GM18873 (cell line): ENCODE results near the gene SCGN.

ENCODE experiments used
- ATAC-seq: cut with Tn5 transposase; IDR thresholded peaks from one replicate; pipeline ENCODE4 v1.9.1; 2021; ENCODE audit warnings: mild to moderate bottlenecking, moderate library complexity, moderate number of reproducible peaks; ENCODE audit not compliant: unreplicated experiment, low FRiP score

SCGN gene

GRCh38 chr6:25639653-25640052, 12.4 kb upstream of the SCGN start:
- no peak for ATAC-seq

- ATAC-seq: no peak
Observed at GRCh38 chr6:25640446-25640845, 11.6 kb upstream of the SCGN start.

GRCh38 chr6:25640891-25641290, 11.1 kb upstream of the SCGN start:
- no peak for ATAC-seq

- ATAC-seq: no peak
Observed at GRCh38 chr6:25641377-25641776, 10.6 kb upstream of the SCGN start.

GRCh38 chr6:25641940-25642666, 9.9 kb upstream of the SCGN start:
- no peak for ATAC-seq

- no peak for ATAC-seq
Observed at GRCh38 chr6:25642667-25643328, 9.2 kb upstream of the SCGN start.

GRCh38 chr6:25645916-25646315, 6.1 kb upstream of the SCGN start:
- no peak for ATAC-seq

GRCh38 chr6:25649611-25650010, 2.4 kb upstream of the SCGN start:
- ATAC-seq: no peak

- ATAC-seq: no peak
Observed at GRCh38 chr6:25655723-25656122, 3.7 kb downstream of the SCGN start.

GRCh38 chr6:25659633-25660368, 7.8 kb downstream of the SCGN start:
- no peak for ATAC-seq

GRCh38 chr6:25660512-25660911, 8.5 kb downstream of the SCGN start:
- ATAC-seq: no peak

GRCh38 chr6:25661129-25661779, 9.2 kb downstream of the SCGN start:
- no peak for ATAC-seq

- ATAC-seq: no peak
Observed at GRCh38 chr6:25665455-25665854, 13.4 kb downstream of the SCGN start.

GRCh38 chr6:25669413-25669812, 17.4 kb downstream of the SCGN start:
- no peak for ATAC-seq

- no peak for ATAC-seq
Observed at GRCh38 chr6:25670208-25670607, 18.2 kb downstream of the SCGN start.

- ATAC-seq: no peak
Observed at GRCh38 chr6:25670793-25671513, 18.9 kb downstream of the SCGN start.

GRCh38 chr6:25671652-25672051, 19.6 kb downstream of the SCGN start:
- no peak for ATAC-seq

GRCh38 chr6:25675167-25675566, 23.2 kb downstream of the SCGN start:
- ATAC-seq: no peak

- ATAC-seq: no peak
Observed at GRCh38 chr6:25676775-25677174, 24.8 kb downstream of the SCGN start.

GRCh38 chr6:25681848-25682247, 29.8 kb downstream of the SCGN start:
- ATAC-seq: no peak
